ENCODE results near the gene VEGFA.

VEGFA gene

GRCh38 chr6:43741829-43742228, 28.2 kb upstream of the VEGFA start:
- no peak overlapping the region for H3K4me3 ChIP-seq
- no peak overlapping the region for H3K9ac ChIP-seq (ENCODE audit: insufficient read length)
- DNase-seq (ENCODE audit: low read depth, low spot score) = no peak
- no peaks in the 10 kb centered on the region for H3K36me3 ChIP-seq (ENCODE audit: insufficient read depth, low read length)
- no peak overlapping the region for H3K27ac ChIP-seq
- H3K9me3 ChIP-seq (ENCODE audit: low read depth, low read length) = no peaks in the 10 kb centered on the region
- TF ChIP-seq EZH2 (IDR thresholded peaks at IDR 0.05) (no peak), FOXP2 (optimal IDR thresholded peaks at IDR 0.05; ENCODE audit: control extremely low read depth, extremely low read length, insufficient read depth) (no peak), POLR2AphosphoS5 (IDR thresholded peaks at IDR 0.05; ENCODE audit: borderline replicate concordance, low read depth, low read length) (no peak)

- no peak overlapping the region for H3K27ac ChIP-seq
- no peaks in the 10 kb centered on the region for H3K36me3 ChIP-seq (ENCODE audit: insufficient read depth, low read length)
- TF ChIP-seq EZH2 (IDR thresholded peaks at IDR 0.05) (no peak), POLR2AphosphoS5 (IDR thresholded peaks at IDR 0.05; ENCODE audit: borderline replicate concordance, low read depth, low read length) (no peak), FOXP2 (optimal IDR thresholded peaks at IDR 0.05; ENCODE audit: control extremely low read depth, extremely low read length, insufficient read depth) (no peak)
- DNase-seq (ENCODE audit: low read depth, low spot score) = no peak
- no peak overlapping the region for H3K9ac ChIP-seq (ENCODE audit: insufficient read length)
- H3K9me3 ChIP-seq (ENCODE audit: low read depth, low read length) = no peaks in the 10 kb centered on the region
- H3K4me3 ChIP-seq = no peak overlapping the region
Observed at GRCh38 chr6:43742285-43742684, 27.7 kb upstream of the VEGFA start.

- Histone ChIP-seq H3K4me3 (no peak overlapping the region), H3K9ac (ENCODE audit: insufficient read length) (no peak overlapping the region), H3K27ac (no peak overlapping the region), H3K36me3 (ENCODE audit: insufficient read depth, low read length) (no peaks in the 10 kb centered on the region), H3K9me3 (ENCODE audit: low read depth, low read length) (no peaks in the 10 kb centered on the region)
- no peak for TF ChIP-seq POLR2AphosphoS5 (IDR thresholded peaks at IDR 0.05; ENCODE audit: borderline replicate concordance, low read depth, low read length)
- no peak for TF ChIP-seq FOXP2 (optimal IDR thresholded peaks at IDR 0.05; ENCODE audit: control extremely low read depth, extremely low read length, insufficient read depth)
- no peak for TF ChIP-seq EZH2 (IDR thresholded peaks at IDR 0.05)
- no peak for DNase-seq (ENCODE audit: low read depth, low spot score)
Observed at GRCh38 chr6:43742931-43743632, 26.9 kb upstream of the VEGFA start.

- no peak overlapping the region for H3K9ac ChIP-seq (ENCODE audit: insufficient read length)
- TF ChIP-seq EZH2 (IDR thresholded peaks at IDR 0.05) (no peak), FOXP2 (optimal IDR thresholded peaks at IDR 0.05; ENCODE audit: control extremely low read depth, extremely low read length, insufficient read depth) (no peak), POLR2AphosphoS5 (IDR thresholded peaks at IDR 0.05; ENCODE audit: borderline replicate concordance, low read depth, low read length) (no peak)
- H3K36me3 ChIP-seq (ENCODE audit: insufficient read depth, low read length) = no peaks in the 10 kb centered on the region
- no peak overlapping the region for H3K4me3 ChIP-seq
- H3K27ac ChIP-seq = no peak overlapping the region
- no peak for DNase-seq (ENCODE audit: low read depth, low spot score)
- H3K9me3 ChIP-seq (ENCODE audit: low read depth, low read length) = no peaks in the 10 kb centered on the region
Observed at GRCh38 chr6:43743682-43744381, 26.2 kb upstream of the VEGFA start.

- H3K9me3 ChIP-seq (ENCODE audit: low read depth, low read length) = no peaks in the 10 kb centered on the region
- no peak overlapping the region for H3K27ac ChIP-seq
- no peak for DNase-seq (ENCODE audit: low read depth, low spot score)
- no peak overlapping the region for H3K9ac ChIP-seq (ENCODE audit: insufficient read length)
- no peak overlapping the region for H3K4me3 ChIP-seq
- TF ChIP-seq EZH2 (IDR thresholded peaks at IDR 0.05) (no peak), FOXP2 (optimal IDR thresholded peaks at IDR 0.05; ENCODE audit: control extremely low read depth, extremely low read length, insufficient read depth) (no peak), POLR2AphosphoS5 (IDR thresholded peaks at IDR 0.05; ENCODE audit: borderline replicate concordance, low read depth, low read length) (no peak)
- no peaks in the 10 kb centered on the region for H3K36me3 ChIP-seq (ENCODE audit: insufficient read depth, low read length)
Observed at GRCh38 chr6:43744491-43744890, 25.5 kb upstream of the VEGFA start.

- DNase-seq (ENCODE audit: low read depth, low spot score) = no peak
- Histone ChIP-seq H3K36me3 (ENCODE audit: insufficient read depth, low read length) (no peaks in the 10 kb centered on the region), H3K9ac (ENCODE audit: insufficient read length) (no peak overlapping the region), H3K27ac (no peak overlapping the region), H3K9me3 (ENCODE audit: low read depth, low read length) (no peaks in the 10 kb centered on the region), H3K4me3 (no peak overlapping the region)
- TF ChIP-seq FOXP2 (optimal IDR thresholded peaks at IDR 0.05; ENCODE audit: control extremely low read depth, extremely low read length, insufficient read depth) (no peak), EZH2 (IDR thresholded peaks at IDR 0.05) (no peak), POLR2AphosphoS5 (IDR thresholded peaks at IDR 0.05; ENCODE audit: borderline replicate concordance, low read depth, low read length) (no peak)
Observed at GRCh38 chr6:43744931-43745727, 24.9 kb upstream of the VEGFA start.

- DNase-seq (ENCODE audit: low read depth, low spot score) = no peak
- no peaks in the 10 kb centered on the region for H3K36me3 ChIP-seq (ENCODE audit: insufficient read depth, low read length)
- no peaks in the 10 kb centered on the region for H3K9me3 ChIP-seq (ENCODE audit: low read depth, low read length)
- no peak overlapping the region for H3K9ac ChIP-seq (ENCODE audit: insufficient read length)
- H3K27ac ChIP-seq = no peak overlapping the region
- TF ChIP-seq FOXP2 (optimal IDR thresholded peaks at IDR 0.05; ENCODE audit: control extremely low read depth, extremely low read length, insufficient read depth) (no peak), POLR2AphosphoS5 (IDR thresholded peaks at IDR 0.05; ENCODE audit: borderline replicate concordance, low read depth, low read length) (no peak), EZH2 (IDR thresholded peaks at IDR 0.05) (no peak)
- H3K4me3 ChIP-seq = no peak overlapping the region
Observed at GRCh38 chr6:43746071-43746470, 23.9 kb upstream of the VEGFA start.

- Histone ChIP-seq H3K27ac (no peak overlapping the region), H3K36me3 (ENCODE audit: insufficient read depth, low read length) (no peaks in the 10 kb centered on the region), H3K9me3 (ENCODE audit: low read depth, low read length) (no peaks in the 10 kb centered on the region), H3K4me3 (no peak overlapping the region), H3K9ac (ENCODE audit: insufficient read length) (no peak overlapping the region)
- DNase-seq (ENCODE audit: low read depth, low spot score) = no peak
- TF ChIP-seq POLR2AphosphoS5 (IDR thresholded peaks at IDR 0.05; ENCODE audit: borderline replicate concordance, low read depth, low read length) = no peak
- TF ChIP-seq FOXP2 (optimal IDR thresholded peaks at IDR 0.05; ENCODE audit: control extremely low read depth, extremely low read length, insufficient read depth) = no peak
- TF ChIP-seq EZH2 (IDR thresholded peaks at IDR 0.05) = no peak
Observed at GRCh38 chr6:43746613-43747102, 23.4 kb upstream of the VEGFA start.

All from SK-N-MC (cell line).